Ishikawa (cell line): ENCODE measurements around the gene ATP6V0C.

Source experiments
- EP300 ChIP-seq: IDR thresholded peaks from 2 replicates; pipeline ENCODE4 v1.6.1; 2012; ENCODE audit warnings: borderline replicate concordance
- FOXM1 ChIP-seq: IDR thresholded peaks from 2 replicates; pipeline ENCODE4 v1.6.1; 2012; ENCODE audit warnings: low read depth, borderline replicate concordance
- MAX ChIP-seq: IDR thresholded peaks from 2 replicates; pipeline ENCODE4 v1.6.1; 2012
- NFIC ChIP-seq: IDR thresholded peaks from 2 replicates; pipeline ENCODE4 v1.6.1; 2012
- REST ChIP-seq: IDR thresholded peaks from 2 replicates; pipeline ENCODE4 v1.6.1; 2012; ENCODE audit warnings: low read depth, mild to moderate bottlenecking
- TAF1 ChIP-seq: IDR thresholded peaks from 2 replicates; pipeline ENCODE4 v1.6.1; 2012; ENCODE audit warnings: low read depth, mild to moderate bottlenecking
- TCF12 ChIP-seq: IDR thresholded peaks from 2 replicates; pipeline ENCODE4 v1.6.1; 2012; ENCODE audit warnings: low read depth
- USF1 ChIP-seq: IDR thresholded peaks from 2 replicates; pipeline ENCODE4 v1.6.1; 2012
- YY1 ChIP-seq: IDR thresholded peaks from 2 replicates; pipeline ENCODE4 v1.6.1; 2012; ENCODE audit warnings: low read depth

- TF ChIP-seq TAF1 = no peak
- no peak for TF ChIP-seq USF1
- no peak for TF ChIP-seq FOXM1
- TF ChIP-seq EP300 = no peak
- no peak for TF ChIP-seq YY1
- TF ChIP-seq REST = no peak
- no peak for TF ChIP-seq TCF12
- no peak for TF ChIP-seq NFIC
- no peak for TF ChIP-seq MAX
These were observed 1.6 kb downstream of the ATP6V0C start for GRCh38 chr16:2515180-2515851.
